ENCODE measurements around the gene NAV2. TPM values are rescaled to one million over a fixed set of nuclear protein-coding genes. Genes with fewer than 3 reads are reported as not detected.

NAV2 gene
- total RNA-seq, 1 experiment from 2014 or later, result 63.5 TPM

GRCh38 chr11:20020198-20020597 lies 307.6 kb downstream of the NAV2 start:
- ChIA-PET POLR2A (no interaction called here), CTCF (interaction anchor here (0.6 kb wide), 1 partner anchor 17 kb away, joined by 4 read pairs; no protein-coding TSS in a partner anchor)
- peaks cover 5% of the 10 kb centered on the region for H3K36me3 Mint-ChIP-seq (ENCODE audit: insufficient read depth, unreplicated experiment)
- Histone ChIP-seq H3K36me3 (ENCODE audit: control insufficient read depth, insufficient read depth, low read length) (no peaks in the 10 kb centered on the region), H3K4me1 (peaks cover 70% of the 10 kb centered on the region), H3K27me3 (replicated peaks; ENCODE audit: control insufficient read depth, insufficient read depth, low read length) (no peaks in the 10 kb centered on the region), H3K9me3 (no peaks in the 10 kb centered on the region), H3K4me3 (ENCODE audit: low read depth, low read length) (no peak overlapping the region)
- no peak overlapping the region for H3K27ac Mint-ChIP-seq (ENCODE audit: unreplicated experiment)
- DNase-seq, result peak; percentile 56 to 63
- BruUV-seq (replicated peaks), result no TSS peak
- TF ChIP-seq CTCF (IDR thresholded peaks at IDR 0.05; ENCODE audit: insufficient read depth in 1 of 2, low read depth in 1 of 2, low read length in 1 of 2, severe bottlenecking in 1 of 2, unreplicated experiment in 1 of 2), result no peak
- intact Hi-C loops (cut with micrococcal nuclease; ENCODE audit: unreplicated experiment), result loop anchor here (1.0 to 5.0 kb wide), 4 partner anchors 18 to 92 kb away; no protein-coding TSS in a partner anchor
- H3K4me3 Mint-ChIP-seq (ENCODE audit: unreplicated experiment), result no peak overlapping the region
- H3K4me1 Mint-ChIP-seq (ENCODE audit: low read depth, unreplicated experiment), result peaks cover 20% of the 10 kb centered on the region
- H3K27me3 Mint-ChIP-seq (ENCODE audit: insufficient read depth, unreplicated experiment), result no peaks in the 10 kb centered on the region
- H3K9me3 Mint-ChIP-seq (ENCODE audit: unreplicated experiment), result no peaks in the 10 kb centered on the region

- TF ChIP-seq CTCF (IDR thresholded peaks at IDR 0.05; ENCODE audit: insufficient read depth in 1 of 2, low read depth in 1 of 2, low read length in 1 of 2, severe bottlenecking in 1 of 2, unreplicated experiment in 1 of 2), result no peak
- Mint-ChIP-seq H3K27ac (ENCODE audit: unreplicated experiment) (no peak overlapping the region), H3K27me3 (ENCODE audit: insufficient read depth, unreplicated experiment) (no peaks in the 10 kb centered on the region), H3K4me1 (ENCODE audit: low read depth, unreplicated experiment) (peaks cover 20% of the 10 kb centered on the region), H3K36me3 (ENCODE audit: insufficient read depth, unreplicated experiment) (peaks cover 5% of the 10 kb centered on the region), H3K9me3 (ENCODE audit: unreplicated experiment) (no peaks in the 10 kb centered on the region), H3K4me3 (ENCODE audit: unreplicated experiment) (no peak overlapping the region)
- peak in 1 of 2 experiments; percentile 78 for DNase-seq
- peaks cover 75% of the 10 kb centered on the region for H3K4me1 ChIP-seq
- ChIA-PET CTCF (interaction anchor here (0.6 kb wide), 1 partner anchor 17 kb away, joined by 4 read pairs; no protein-coding TSS in a partner anchor), POLR2A (no interaction called here)
- BruUV-seq (replicated peaks), result no TSS peak
- no peaks in the 10 kb centered on the region for H3K36me3 ChIP-seq (ENCODE audit: control insufficient read depth, insufficient read depth, low read length)
- H3K9me3 ChIP-seq, result no peaks in the 10 kb centered on the region
- no peaks in the 10 kb centered on the region for H3K27me3 ChIP-seq (replicated peaks; ENCODE audit: control insufficient read depth, insufficient read depth, low read length)
- no peak overlapping the region for H3K4me3 ChIP-seq (ENCODE audit: low read depth, low read length)
- intact Hi-C loops (cut with micrococcal nuclease; ENCODE audit: unreplicated experiment), result loop anchor here (1.0 to 5.0 kb wide), 7 partner anchors 7 to 108 kb away; no protein-coding TSS in a partner anchor
Observed at GRCh38 chr11:20020716-20021115, 308.1 kb downstream of the NAV2 start.

GRCh38 chr11:20021212-20021611 lies 308.6 kb downstream of the NAV2 start:
- no peaks in the 10 kb centered on the region for H3K36me3 ChIP-seq (ENCODE audit: control insufficient read depth, insufficient read depth, low read length)
- Mint-ChIP-seq H3K9me3 (ENCODE audit: unreplicated experiment) (no peaks in the 10 kb centered on the region), H3K27me3 (ENCODE audit: insufficient read depth, unreplicated experiment) (no peaks in the 10 kb centered on the region), H3K4me3 (ENCODE audit: unreplicated experiment) (no peak overlapping the region), H3K27ac (ENCODE audit: unreplicated experiment) (no peak overlapping the region), H3K36me3 (ENCODE audit: insufficient read depth, unreplicated experiment) (peaks cover 5% of the 10 kb centered on the region), H3K4me1 (ENCODE audit: low read depth, unreplicated experiment) (peaks cover 22% of the 10 kb centered on the region)
- POLR2A ChIA-PET, result no interaction called here
- DNase-seq, result no peak
- BruUV-seq (replicated peaks), result no TSS peak
- TF ChIP-seq CTCF (IDR thresholded peaks at IDR 0.05; ENCODE audit: insufficient read depth in 1 of 2, low read depth in 1 of 2, low read length in 1 of 2, severe bottlenecking in 1 of 2, unreplicated experiment in 1 of 2), result no peak
- H3K4me3 ChIP-seq (ENCODE audit: low read depth, low read length), result no peak overlapping the region
- H3K4me1 ChIP-seq, result peaks cover 78% of the 10 kb centered on the region
- H3K9me3 ChIP-seq, result no peaks in the 10 kb centered on the region
- CTCF ChIA-PET, result interaction anchor here (0.7 to 1.9 kb wide), 2 partner anchors 8 to 57 kb away, joined by 4 to 8 read pairs; no protein-coding TSS in a partner anchor
- H3K27me3 ChIP-seq (replicated peaks; ENCODE audit: control insufficient read depth, insufficient read depth, low read length), result no peaks in the 10 kb centered on the region
- intact Hi-C loops (cut with micrococcal nuclease; ENCODE audit: unreplicated experiment), result loop anchor here (1.0 to 5.0 kb wide), 5 partner anchors 8 to 109 kb away; no protein-coding TSS in a partner anchor
